Suppressor macrophage (primary cell): ENCODE measurements around the gene USP22.

Experiments used
- DNase-seq, 4 experiments: peaks; one replicate each; pipeline ENCODE4 v3.0.0-alpha.2; 2020 to 2022

USP22 gene

DNA sequence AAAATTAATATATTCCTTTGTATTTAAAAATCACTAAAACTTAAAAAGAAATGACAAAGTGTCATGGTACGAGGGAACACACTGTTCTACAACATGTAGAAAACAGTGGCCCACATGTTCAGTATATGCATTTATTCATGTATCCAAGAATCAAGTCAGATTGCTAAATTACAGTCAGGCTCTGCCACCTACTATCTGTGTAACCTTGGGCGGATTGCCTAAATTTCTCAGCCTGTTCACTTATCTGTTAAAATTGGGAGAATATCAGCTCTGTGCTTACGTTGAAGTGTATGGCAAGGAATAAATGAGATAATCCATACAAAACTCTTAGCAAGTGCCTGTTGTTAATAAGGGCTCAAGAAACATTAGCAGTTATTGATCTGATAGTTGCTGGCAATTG lies 3.4 kb upstream of the USP22 start:
- no peak for DNase-seq

DNA sequence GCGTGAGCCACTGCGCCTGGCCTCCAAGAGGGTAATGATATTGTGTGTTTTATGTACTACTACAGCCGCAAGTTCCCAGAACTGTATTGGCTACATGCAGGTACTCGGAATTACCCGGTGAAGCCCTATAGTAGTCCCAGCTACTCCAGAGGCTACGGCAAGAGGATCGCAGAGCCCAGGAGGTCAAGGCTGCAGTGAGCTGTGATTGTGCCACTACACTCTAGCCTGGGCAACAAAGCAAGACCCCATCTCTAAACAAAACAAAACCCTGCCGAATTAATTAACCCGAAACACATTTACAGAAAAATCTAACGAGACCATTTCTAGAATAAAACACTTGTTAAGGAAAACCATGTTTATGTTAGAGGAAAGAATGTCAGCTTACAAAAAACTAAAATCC lies 2.2 kb upstream of the USP22 start:
- DNase-seq, result no peak

DNA sequence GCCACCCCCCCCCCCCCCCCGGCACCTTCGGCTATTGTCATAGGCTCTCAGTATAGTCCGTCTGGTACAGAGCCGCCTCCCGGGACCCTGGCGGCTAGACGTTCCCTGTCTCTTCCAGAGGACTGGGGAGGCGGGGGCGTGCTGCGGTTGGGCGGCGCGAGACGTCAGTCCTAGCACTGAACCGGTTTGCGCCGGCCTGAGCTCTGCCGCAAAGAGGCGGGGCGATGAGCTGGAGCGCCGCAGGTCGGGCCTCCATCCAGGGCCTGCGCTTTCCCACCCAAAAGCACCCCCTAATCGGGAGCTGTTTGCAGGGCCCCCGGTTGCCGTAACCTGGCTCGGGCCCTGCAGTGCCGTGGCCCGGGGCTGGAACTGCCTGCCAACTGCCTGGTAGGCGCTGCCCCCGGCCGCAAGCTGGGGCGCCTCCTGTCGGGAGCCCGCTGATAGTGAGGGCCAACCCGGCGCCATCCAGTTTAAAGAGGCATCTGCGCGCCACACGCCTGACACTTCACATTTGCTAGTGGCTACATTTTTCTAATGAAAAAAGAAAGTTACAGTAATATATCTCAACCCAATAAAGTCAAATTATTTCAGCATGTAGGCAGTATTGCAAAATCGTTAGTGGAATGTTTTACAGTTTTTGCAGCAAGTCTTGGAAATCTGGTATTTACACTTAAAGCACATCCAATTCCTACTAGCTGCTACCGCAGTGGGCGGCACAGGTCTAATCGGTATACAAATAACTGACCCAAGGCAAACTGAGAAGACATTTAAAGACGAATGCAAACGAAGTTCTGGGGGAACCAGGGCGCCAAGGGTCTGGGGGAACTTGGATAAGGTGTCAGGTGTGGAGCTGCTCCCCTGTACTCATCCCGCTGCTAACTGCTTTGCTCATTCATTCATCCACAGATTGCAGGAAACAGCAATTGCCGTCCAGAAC lies 753 bp upstream of the USP22 start:
- DNase-seq, result peak in 2 of 4 experiments; percentile 89 to 99

DNA sequence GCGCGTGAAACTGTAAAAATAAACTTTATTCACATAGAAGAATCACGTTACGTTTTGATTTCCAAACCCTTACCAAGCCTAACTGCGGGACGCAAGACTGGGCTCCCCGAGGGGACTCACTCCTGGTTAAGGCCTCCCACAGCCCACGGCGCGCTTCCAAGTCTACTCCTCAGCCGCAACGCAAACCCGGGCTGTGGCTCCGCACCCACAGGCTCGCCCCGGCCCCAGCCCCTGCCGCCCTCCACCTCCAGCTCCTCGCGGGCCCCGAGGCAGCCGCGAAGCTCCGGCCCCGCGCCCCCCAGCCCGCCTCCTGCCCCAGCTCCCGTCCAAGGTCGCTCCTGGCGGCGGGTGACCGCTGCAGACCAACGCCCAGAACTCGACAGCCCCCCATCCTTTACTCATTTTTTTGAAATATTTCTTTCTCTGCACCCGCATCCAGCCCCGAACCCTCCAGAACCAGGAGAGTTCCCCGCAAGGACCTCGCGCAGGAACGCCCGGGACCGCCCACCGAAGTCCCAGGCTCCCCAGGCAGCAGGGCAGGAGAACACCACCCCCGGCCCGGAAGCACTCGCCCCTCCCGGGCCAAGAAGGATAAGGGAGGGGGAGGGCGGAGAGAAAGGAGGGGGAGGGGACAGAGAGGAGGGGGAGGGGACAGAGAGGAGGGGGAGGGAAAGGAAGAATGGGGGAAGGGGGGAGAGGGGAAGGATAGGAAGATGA lies 912 bp downstream of the USP22 start:
- DNase-seq, result peak; percentile 76 to 91 (median 89)

DNA sequence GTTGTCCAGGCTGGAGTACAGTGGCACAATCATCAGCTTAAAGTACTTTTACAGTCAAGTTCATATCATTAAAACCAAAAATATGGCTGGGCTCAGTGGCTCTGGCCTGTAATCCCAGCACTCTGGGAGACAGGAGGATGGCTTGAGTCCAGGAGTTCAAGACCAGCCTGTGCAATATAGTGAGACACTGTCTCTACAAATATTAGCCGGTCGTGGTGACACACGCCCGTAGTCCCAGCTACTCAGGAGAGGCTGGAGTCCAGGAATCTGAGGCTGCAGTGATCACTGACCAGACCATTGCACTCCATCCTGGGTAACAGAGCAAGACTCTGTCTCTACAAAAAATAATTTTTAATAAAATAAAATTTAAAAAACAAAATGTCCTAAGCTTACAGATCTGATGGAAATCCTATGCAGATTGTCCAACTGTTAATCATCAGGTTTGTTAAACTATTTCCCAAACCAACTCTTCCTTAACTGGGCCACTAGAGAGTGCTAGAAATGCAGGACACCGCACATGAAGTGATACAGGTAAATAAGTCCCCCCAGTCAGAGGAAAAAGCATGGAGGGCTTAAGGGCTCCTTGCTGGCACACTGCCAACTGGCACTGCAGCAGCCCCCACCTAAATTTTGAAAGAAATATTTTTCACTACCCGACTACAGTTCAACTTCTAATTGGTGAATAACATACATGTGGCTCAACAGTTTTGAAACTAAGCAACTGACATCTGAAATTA lies 2.8 kb downstream of the USP22 start:
- peak; percentile 15 to 70 (median 60) for DNase-seq

DNA sequence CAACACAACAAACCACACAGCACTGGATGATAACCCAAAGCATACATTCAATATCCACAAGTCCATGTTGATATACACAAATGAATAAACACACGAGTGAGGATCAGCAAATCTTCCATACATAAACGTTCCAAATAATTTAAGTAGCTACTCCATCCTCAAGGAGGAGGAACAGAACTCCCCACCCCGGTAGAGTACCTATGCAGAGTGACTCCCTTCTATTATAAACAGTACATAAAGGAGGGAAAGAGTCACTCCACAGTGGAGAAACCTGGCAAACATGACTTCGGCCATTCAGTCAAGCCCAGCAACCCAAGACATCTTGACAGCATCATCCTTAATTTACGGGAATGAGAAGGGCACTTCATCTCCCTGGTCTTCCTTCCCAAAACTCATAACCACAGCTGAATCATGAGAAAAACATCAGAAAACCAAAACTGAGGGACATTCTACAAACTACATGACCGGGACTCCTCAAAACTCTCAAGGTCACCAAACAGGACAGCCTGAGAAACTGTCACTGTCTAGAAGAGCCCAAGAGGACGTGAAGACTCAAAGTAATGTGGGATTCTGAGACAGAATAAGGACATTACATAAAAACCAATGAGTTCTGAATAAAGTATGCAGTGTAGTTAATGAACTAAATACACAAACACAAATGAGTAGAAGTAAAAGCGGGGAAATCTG lies 5.6 kb downstream of the USP22 start:
- DNase-seq, result no peak

DNA sequence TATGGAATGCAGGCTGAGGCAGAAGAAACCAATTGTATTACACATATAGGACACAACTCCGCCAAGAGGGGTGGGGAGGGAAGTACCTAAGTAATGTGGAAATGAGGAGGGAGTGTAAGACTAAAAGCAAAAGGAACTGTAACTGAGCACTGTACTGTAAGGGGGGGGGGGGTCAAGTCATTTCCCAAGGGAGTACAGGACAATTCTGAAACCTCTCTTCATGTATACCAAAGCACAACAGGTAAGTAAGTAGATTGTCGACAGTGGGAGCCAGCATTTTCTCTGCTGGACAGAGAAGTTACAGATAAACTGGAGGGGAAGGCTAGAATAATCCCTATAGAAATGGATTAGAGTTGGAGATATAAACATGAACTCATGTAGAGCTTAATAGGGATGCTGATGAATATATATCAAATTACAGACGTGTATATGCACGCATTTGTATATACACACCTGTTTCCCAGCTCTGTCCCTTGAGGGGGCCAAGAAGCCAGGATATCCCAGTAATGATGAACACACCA lies 6.4 kb downstream of the USP22 start:
- peak in 3 of 4 experiments; percentile 50 to 57 (median 51) for DNase-seq

DNA sequence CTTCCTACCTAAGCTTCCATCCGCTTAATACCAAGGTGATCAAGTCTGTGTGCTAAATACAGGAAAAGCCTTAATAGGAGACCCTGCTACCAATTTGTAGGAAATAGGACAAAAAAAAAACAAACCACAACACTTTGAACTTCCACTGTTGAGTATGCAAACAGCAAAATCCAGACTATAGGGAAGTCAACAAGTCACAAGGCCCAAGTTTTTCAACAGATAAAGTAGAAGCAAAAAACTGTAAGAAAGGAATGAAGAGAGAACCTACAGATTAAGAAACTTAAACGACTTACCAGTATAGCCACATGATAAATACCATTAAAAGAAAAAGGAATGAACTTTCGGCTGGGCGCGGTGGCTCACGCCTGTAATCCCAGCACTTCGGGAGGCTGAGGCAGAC lies 7.4 kb downstream of the USP22 start:
- peak in 3 of 4 experiments; percentile 25 to 72 (median 65) for DNase-seq

DNA sequence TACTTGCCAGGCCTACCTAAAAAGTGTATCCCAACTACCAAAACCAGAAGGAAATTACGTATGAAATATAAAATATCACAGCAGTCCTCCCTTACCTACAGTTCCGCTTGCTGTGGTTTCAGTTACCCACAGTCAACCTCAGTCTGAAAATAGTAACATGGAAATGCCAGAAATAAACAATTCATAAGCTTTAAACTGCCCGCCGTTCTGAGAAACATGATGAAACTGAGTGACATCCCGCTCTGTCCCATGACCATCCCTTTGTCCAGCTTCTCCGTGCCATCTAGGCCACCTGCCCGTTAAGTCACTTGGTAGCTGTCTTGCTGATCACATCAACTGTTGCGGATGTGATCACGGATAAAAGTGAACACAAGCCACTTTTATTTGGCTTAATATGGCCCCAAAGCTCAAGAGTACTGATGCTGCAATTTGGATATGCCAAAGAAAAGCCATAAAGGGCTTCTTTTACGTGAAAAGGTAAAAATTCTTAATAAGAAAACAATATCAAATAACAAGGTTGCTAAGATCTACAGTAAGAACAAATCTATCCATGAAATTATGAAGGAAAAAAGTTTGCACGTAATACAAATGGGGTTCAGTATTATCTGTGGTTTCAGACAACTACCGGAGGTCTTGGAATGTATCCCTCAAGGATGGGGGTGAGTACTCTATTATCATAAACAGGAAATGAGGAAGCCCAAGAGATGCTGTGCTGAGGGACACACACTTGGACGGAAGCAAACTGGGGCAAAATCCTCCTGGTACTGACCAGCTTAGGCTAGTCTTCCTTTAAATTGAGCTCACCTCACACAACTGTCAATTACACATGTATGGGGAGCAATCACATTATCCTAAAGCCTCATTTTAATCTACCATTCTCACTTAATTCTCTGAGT lies 8.2 kb downstream of the USP22 start:
- peak; percentile 45 to 76 (median 68) for DNase-seq

DNA sequence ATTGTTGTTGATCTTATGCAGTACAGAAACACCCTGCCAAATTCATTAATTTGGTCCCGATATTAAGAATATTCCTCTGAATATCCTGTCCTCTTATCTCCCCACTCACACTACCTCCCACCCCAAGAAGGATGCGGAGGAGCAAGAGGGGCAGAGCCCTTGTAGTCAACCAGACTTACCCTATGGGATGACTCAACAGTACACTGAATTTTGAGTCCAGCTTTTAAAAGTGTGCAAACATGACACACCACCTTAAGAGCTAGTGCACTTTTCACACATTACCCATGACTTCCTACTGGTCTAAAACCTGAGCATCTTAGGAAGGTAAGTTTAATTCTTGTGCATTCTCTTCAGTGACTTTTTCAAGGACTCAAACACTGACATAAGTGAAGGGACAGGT lies 9.5 kb downstream of the USP22 start:
- DNase-seq, result no peak

DNA sequence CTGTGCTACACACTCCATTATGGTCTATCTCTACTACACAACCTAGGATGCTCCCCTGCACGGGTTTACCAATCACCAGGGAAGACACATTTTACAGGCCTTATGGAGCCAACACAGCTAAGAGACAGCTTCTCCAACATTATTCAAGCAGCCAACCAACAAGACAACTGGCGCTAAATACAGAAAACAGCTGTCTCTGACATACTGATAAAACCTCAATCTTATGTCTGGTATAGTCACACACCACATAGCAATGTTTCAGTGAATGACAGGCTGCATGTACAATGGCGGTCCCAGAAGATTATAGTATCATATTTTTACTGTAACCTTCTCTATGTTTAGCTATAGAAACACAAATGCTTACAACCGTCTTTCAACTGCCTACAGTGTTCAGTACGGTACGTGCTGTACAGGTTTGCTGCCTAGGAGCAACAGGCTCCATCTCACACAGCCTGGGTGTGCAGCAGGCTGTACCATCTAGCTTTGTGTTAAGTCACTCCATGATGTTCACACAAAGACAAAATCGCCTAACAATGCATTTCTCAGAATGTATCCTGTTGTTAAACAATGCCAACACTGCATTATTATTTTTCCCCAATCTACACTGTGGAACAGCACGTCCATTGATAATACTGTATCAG lies 10.9 kb downstream of the USP22 start:
- DNase-seq, result no peak

DNA sequence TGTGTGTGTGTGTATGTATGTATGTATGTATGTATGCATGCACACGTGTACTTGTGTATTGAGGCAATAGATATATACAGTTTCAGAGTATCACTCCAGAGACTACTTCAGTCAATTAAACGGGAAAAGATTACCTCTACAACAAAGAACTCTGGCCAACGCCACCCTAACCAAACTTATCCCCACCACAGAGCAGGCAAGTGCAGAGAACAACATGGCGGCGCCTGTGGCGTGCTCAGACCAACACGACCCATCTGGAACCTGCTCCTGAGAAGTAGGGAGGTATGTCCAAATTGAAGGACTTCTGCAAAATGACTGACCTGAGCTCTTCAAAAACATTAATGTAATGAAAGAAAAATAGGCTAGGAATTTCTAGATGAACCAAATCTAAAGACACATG lies 12.4 kb downstream of the USP22 start:
- DNase-seq, result no peak

DNA sequence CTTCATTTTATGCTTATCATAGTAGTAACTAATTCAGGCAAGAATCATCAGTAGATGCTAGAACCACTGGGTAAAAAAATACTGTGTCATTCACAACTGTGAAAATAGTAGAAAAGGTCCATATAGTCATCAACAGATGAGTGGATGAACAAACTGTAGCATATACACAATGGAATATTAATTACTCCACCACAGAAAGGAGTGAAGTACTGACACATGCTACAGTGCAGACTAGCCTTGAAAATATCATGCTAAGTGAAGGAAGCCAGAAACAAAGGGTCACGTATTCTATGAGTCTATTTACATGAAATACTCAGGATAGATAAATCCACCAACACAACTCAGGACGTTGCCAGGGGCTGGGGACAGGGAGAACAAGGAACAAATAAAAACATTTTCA lies 13.3 kb downstream of the USP22 start:
- DNase-seq, result no peak

DNA sequence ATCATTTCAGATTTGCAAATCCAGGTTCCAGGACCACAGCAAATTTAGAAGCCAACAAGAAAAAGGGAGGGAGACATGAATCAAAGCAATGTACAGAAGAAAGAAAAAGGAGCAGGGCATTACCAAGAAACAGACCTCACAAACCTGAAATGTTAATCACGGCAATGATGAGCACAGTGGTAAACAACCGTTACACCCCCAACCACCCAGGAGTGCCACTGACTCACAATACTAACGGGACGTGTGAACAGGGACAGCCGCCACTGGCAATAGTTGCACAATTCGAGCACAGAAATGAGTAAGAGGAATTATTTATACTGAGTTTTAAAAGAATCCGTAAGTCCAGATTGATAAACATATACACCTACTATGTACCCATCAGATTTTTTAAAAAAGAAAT lies 13.8 kb downstream of the USP22 start:
- DNase-seq, result peak in 3 of 4 experiments; percentile 19 to 50 (median 34)

DNA sequence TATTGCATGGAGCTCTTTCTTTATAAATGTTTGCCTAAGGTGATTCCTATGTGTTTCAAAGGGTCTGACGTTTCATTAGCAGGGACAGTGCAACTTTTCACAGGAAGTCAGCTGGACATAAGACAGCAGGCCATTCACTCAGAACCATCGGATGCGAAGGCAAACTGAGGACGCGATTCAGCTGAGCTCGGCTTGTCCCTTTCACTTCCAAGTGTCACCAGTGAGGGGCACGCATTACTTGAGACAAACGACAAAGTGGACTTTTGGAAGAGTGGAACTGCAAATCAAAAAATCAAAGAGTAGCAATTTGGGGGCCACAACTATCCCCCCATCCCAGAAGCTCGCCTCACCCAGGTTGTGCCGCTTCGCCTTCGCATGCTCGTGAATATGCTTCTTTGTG lies 14.6 kb downstream of the USP22 start:
- DNase-seq, result no peak

DNA sequence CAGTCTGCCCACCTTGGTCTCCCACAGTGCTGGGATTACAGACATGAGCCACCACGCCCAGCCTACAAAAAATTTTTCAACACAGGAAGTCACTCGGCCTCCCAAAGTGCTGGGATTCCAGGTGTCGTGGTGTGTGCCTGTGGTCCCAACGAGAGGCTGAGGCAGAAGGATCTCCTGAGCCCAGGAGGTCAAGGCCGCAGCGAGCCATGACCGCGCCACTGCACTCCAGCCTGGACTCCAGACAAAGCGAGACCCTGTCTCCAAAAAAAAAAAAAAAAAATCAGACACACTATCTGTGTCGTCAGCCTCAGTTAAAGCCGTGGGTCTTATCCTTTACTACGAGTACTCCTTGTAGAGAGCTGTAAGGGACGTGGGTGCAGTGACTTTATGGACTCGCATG lies 15.8 kb downstream of the USP22 start:
- DNase-seq, result no peak

DNA sequence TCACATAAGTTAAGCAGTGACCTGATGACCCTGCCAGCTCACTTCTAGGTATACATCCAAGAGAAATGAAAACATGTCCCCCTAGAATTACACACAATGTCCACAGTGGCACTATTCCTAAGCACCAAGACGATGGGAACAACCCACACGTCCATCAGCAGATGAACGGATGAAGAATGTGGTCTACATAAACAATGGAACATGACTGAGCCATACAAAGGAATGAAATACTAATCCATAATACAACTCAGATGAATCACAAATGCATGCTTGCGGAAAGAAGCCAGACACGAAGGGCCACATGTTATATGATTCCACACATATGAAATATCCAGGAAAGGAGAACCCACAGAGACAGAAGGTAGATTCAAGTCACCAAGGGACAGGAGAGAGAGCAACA lies 17.4 kb downstream of the USP22 start:
- DNase-seq, result no peak

DNA sequence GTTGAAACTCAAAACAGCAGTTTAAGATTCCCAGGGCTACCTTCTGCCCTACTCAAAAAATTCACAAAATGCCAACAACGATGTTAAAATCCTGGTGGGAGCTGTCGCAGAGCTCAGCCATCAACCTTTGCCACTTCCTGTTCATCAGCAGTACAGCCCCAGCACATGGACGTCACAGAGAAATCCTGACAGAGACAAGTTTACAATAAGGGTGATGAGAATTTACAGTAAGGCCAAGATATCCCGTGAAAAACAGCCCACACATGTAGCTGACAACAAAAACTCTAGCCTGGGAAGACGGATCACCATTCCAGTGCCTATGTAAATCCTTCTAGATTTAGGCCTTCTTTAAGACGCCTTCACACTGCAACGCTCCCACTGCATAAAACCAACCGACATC lies 18.8 kb downstream of the USP22 start:
- DNase-seq, result no peak

DNA sequence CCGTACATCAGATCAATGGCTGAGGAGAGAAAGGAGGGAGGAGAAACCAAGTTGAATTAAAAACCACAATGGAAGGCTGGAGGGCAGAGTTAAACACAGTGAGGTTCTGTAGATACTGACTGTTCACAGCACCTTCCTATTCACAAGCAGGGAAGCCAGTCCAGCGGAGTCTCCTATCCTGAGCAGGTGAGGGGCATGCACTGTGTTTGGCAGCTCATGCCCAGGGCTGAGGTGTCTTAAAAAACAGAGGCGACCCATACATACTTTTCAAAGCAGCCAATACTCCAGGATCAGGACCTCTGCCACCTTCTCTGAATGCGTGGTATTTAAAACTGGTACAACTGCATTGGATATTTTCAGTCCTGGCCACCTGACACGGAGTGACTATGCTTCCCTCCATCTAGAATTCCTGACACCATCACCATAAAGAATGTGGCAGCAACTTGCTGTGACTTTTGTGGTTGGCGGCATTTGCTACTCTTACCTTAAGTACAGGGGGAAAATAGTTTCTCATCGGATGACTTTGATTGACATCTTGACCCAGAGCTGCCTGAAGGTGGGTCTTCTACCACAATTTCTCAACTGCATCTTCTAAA lies 21.5 kb downstream of the USP22 start:
- DNase-seq, result no peak

DNA sequence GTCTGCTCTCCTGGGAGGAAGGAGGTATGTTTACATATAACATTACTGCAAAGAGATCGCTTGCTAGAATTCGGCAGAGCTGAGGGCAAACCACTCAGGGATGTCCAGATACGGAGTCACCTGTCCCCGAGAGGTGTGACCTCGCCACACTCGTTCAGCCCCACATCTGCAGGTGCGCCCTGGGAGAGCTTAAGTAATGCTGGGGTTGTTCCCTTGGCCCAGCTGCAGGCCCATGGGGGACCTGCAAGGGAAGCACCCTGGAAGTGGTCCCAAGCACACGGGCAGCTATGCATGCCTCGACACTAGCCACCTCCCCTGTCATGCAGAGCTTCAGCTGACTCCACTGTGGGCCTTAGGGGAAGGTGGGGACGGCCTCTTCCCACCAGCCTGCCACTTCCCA lies 22.2 kb downstream of the USP22 start:
- DNase-seq, result no peak
